Nucleus accumbens (tissue), 56 donors: ENCODE data around the gene TMEM40.
"Not testable (repeated sequence)": the region's sequence is repeated elsewhere in the genome, so short reads cannot be mapped to it uniquely, and the experiment has no call there.

Source experiments
- DNase-seq, 56 donors: peaks; one replicate each; lab custom pipeline; 2025; lab: John Stamatoyannopoulos, UW

Gene TMEM40

DNA sequence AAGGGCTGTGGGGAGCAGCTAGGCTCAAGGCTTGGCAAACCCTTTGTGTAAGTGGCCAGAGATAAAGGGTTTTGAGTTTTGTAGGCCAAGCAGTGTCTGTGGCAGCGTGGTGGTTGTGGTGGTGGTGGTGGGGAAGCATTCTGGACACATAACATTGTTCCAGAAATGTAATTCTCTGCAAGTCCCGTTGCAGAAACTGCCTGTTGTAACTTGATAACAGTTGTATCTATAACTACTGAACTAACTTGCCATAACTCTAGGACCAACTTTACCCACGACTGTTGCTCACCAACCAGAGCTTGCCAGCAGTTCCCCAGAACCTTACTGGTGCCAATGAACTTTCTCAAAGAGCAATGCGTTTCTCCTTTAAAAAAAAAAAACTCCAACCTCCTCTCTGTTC, 18.1 kb upstream of the TMEM40 start:
- no peak for DNase-seq

GRCh38 chr3:12775970-12776369, 16.9 kb upstream of the TMEM40 start:
- DNase-seq: not testable (repeated sequence)

DNA sequence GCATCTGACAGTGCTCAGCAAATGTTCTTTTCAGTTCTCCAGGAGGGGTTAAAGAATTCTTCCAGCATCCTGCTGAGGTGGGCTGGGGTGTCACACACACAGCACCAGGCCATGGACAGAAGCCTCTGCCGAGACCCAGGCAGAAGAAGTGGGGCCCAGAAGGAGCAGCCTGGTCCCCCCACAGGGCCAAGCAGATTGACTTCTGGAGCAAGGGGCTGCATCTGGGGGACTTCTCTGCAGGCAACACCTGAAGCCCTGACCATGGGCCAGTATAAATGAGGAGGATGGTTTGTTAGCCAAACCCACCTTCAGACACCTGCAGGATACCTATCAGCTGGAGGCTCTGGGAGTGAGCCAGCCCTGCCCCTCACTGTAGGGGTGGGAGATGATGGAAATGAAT, 16.2 kb upstream of the TMEM40 start:
- no peak for DNase-seq

- DNase-seq: no peak
Measured at GRCh38 chr3:12774619-12775018, 15.6 kb upstream of the TMEM40 start.

GRCh38 chr3:12773710-12774086, 14.6 kb upstream of the TMEM40 start:
- DNase-seq: no peak

- DNase-seq: no peak
Measured at GRCh38 chr3:12773030-12773709, 14.1 kb upstream of the TMEM40 start.

- no peak for DNase-seq
Measured at GRCh38 chr3:12772462-12772861, 13.4 kb upstream of the TMEM40 start.

DNA sequence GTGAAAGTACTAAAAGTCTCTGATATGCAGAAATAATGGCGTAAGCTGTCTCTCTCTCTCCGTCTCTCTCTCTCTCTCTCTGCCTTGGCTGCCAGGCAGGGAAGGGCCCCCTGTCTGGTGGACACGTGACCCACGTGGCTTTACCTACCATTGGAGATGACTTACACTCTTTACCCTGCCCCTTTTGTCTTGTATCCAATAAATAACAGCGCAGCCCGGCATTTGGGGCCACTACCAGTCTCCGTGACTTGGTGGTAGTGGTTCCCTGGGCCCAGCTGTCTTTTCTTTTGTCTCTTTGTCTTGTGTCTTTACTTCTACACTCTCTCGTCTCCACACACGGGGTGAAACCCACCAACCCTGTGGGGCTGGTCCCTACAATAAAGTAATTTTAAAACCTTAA, 12.2 kb upstream of the TMEM40 start:
- no peak for DNase-seq

GRCh38 chr3:12769761-12770160, 10.7 kb upstream of the TMEM40 start:
- no peak for DNase-seq

GRCh38 chr3:12768579-12769527, 9.8 kb upstream of the TMEM40 start:
- DNase-seq: no peak

- no peak for DNase-seq
Measured at GRCh38 chr3:12766541-12766940, 7.5 kb upstream of the TMEM40 start.

DNA sequence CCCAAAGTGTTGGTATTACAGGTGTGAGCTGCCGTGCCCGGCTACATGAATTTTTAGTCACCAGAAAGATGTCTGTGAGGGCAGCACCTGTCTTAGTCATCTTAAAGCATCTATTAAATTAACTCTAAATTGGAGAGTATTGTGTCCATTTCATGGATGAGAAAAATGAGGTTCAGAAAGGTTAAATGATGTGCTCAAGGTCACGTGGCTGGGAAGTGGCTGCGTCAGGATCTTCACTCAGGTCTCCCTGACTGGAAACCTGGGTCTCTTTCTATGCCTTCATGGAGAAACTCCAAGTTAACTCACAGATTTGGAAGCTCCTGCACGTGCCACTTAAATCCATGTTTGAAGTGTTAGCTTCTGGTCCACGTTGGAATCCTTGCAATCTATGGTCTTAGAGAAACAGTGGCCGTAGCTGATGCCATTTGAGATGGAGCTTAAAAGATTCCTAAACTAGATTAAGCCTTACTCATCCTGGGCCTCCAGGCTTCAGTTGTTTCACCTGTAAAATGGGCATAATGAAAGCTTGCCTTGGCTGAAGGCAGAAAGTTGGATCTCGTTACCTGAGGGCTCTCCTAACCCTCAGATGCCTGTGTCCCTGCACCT, 5.2 kb upstream of the TMEM40 start:
- DNase-seq: no peak

GRCh38 chr3:12759693-12760565, 870 bp upstream of the TMEM40 start:
- DNase-seq: no peak

DNA sequence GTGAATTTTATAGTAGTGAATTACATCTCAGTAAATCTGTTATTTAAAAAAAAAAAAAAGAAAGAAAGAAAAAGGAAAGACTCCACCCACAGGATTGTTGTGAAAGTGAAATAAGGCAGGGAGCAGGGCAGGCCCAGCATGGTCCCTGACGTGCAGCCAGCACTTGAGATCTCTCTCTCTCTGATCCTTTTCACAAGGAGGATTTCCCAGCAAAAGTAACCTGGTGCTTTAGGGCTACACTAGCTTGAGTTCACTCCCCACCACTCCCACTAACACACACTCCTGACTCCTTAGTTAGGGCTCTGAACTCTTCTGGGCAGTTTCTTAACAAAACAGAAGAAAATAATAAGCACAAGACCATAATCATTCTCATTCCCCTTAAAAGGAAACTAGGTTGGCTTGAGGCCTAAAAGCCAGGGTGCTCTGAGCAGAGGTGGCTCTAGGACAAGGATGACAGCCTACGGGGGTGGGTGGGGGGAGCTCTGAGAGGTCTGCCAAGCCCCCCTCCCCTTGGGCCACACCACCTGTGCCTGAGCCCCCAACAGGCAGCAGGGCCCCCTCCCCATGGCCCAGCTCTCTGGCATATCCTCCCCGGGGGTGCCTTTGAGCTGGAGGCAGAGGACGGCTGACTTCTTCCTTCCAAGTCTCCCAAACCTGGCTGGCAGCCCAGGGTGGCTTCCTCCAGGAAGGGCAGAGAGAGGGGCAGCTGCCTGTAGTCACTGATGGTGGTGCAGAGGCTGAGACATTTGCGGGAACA, 856 bp downstream of the TMEM40 start:
- no peak for DNase-seq

- DNase-seq: no peak
Measured at GRCh38 chr3:12756635-12757034, 2.4 kb downstream of the TMEM40 start.

DNA sequence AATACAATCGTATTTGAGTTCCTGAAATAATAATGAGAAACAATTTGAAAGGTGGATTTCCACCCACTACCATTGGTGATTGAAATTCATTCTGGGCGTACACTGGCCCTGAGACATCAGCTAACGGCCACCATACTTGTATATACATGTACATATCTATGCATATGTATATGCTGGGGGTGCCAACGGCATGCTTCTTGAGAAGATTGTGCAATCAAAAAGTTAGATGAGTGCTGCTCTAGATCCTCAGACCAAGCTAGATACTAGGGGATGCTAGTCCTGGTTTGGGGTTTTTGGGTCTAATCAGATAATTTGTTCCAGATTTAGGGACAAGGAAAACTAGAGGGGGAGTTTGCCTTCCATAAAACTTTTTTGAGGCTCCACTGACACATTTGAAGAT, 2.9 kb downstream of the TMEM40 start:
- DNase-seq: no peak

DNA sequence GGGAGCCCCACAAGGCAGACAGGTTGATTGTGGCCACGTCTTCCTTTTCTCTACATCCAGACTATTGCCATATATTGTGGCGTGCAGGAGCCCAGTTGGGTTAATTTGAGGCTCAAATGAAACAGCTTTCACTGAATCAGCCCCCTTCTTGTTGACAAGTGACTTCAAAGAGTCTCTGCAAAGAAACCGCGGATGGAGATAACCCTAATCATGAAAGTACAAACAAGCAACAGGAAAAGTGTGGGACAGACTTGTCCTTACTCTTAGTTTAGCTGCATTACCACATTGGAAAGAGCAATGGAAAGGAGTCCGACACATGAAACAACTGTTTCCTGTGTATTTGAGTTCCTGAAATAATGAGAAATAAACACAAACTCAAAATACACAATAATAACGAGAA, 3.3 kb downstream of the TMEM40 start:
- DNase-seq: no peak

DNA sequence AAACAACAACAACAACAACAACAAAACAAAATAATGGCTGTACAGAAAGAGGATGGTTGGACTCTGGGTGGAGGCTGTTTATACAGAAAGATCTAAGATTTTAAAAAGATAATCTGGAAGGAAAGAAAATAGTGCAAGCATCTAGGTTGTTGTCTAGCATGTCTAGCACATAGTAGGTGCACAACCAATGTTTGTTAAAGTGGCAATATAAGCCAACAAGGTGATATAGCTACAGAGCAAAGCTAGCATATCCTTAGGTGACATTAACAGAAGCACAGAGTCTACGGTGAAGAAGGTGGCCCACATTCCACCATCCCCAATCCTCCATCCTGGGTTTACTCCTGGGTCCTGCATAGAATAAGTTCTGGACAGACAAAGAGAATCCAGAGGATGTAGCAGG, 4.7 kb downstream of the TMEM40 start:
- no peak for DNase-seq

GRCh38 chr3:12753275-12754028, 5.6 kb downstream of the TMEM40 start:
- no peak for DNase-seq
